ENCODE results near the gene PSEN1.

GRCh38 chr14:73239393-73240241 is 103.3 kb downstream of the PSEN1 start:
- TF ChIP-seq CTCF (IDR thresholded peaks at IDR 0.05) = no peak
- no peak for TF ChIP-seq POLR2AphosphoS5 (IDR thresholded peaks at IDR 0.05; ENCODE audit: low read depth, low read length)
- no peak for TF ChIP-seq EZH2phosphoT487 (IDR thresholded peaks at IDR 0.05; ENCODE audit: borderline replicate concordance, low read depth)
- TF ChIP-seq SMC3 (IDR thresholded peaks at IDR 0.05; ENCODE audit: low read depth, low read length) = no peak
- TF ChIP-seq TAF1 (IDR thresholded peaks at IDR 0.05; ENCODE audit: borderline replicate concordance, low read depth, low read length) = no peak
- TF ChIP-seq MEF2A (IDR thresholded peaks at IDR 0.05; ENCODE audit: borderline replicate concordance, low read depth) = no peak
- TF ChIP-seq GABPA (IDR thresholded peaks at IDR 0.05; ENCODE audit: low read depth) = no peak
- no peak for TF ChIP-seq EP300 (IDR thresholded peaks at IDR 0.05; ENCODE audit: borderline replicate concordance in 1 of 2, low read depth in 1 of 2, low read length in 1 of 2)
- TF ChIP-seq, protein P1, sequence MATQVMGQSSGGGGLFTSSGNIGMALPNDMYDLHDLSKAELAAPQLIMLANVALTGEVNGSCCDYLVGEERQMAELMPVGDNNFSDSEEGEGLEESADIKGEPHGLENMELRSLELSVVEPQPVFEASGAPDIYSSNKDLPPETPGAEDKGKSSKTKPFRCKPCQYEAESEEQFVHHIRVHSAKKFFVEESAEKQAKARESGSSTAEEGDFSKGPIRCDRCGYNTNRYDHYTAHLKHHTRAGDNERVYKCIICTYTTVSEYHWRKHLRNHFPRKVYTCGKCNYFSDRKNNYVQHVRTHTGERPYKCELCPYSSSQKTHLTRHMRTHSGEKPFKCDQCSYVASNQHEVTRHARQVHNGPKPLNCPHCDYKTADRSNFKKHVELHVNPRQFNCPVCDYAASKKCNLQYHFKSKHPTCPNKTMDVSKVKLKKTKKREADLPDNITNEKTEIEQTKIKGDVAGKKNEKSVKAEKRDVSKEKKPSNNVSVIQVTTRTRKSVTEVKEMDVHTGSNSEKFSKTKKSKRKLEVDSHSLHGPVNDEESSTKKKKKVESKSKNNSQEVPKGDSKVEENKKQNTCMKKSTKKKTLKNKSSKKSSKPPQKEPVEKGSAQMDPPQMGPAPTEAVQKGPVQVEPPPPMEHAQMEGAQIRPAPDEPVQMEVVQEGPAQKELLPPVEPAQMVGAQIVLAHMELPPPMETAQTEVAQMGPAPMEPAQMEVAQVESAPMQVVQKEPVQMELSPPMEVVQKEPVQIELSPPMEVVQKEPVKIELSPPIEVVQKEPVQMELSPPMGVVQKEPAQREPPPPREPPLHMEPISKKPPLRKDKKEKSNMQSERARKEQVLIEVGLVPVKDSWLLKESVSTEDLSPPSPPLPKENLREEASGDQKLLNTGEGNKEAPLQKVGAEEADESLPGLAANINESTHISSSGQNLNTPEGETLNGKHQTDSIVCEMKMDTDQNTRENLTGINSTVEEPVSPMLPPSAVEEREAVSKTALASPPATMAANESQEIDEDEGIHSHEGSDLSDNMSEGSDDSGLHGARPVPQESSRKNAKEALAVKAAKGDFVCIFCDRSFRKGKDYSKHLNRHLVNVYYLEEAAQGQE (IDR thresholded peaks at IDR 0.05; ENCODE audit: low read depth, low read length) = no peak
- TF ChIP-seq, protein P2, sequence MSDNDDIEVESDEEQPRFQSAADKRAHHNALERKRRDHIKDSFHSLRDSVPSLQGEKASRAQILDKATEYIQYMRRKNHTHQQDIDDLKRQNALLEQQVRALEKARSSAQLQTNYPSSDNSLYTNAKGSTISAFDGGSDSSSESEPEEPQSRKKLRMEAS (IDR thresholded peaks at IDR 0.05; ENCODE audit: low read depth) = no peak
- no peak for TF ChIP-seq ZBTB33 (IDR thresholded peaks at IDR 0.05; ENCODE audit: borderline replicate concordance, low read depth)
- TF ChIP-seq SIN3A (IDR thresholded peaks at IDR 0.05; ENCODE audit: borderline replicate concordance, low read depth, low read length) = no peak
- TF ChIP-seq JUND (IDR thresholded peaks at IDR 0.05) = no peak
- TF ChIP-seq, protein P3, sequence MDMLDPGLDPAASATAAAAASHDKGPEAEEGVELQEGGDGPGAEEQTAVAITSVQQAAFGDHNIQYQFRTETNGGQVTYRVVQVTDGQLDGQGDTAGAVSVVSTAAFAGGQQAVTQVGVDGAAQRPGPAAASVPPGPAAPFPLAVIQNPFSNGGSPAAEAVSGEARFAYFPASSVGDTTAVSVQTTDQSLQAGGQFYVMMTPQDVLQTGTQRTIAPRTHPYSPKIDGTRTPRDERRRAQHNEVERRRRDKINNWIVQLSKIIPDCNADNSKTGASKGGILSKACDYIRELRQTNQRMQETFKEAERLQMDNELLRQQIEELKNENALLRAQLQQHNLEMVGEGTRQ (IDR thresholded peaks at IDR 0.05; ENCODE audit: borderline replicate concordance, low read depth, low read length) = no peak
